HEK293 (cell line): Measurements from ENCODE around the gene ATP2A3.

Experiments
- CTCF ChIA-PET: fragments of 350-600 bp; formaldehyde crosslinking; extraction: SDS; loops from one replicate; lab custom pipeline; 2021; ENCODE audit warnings: antibody characterized with exemption; lab: Yijun Ruan, JAX
- POLR2A ChIA-PET: fragments of 300-600 bp; formaldehyde crosslinking; extraction: SDS; loops from one replicate; lab custom pipeline; 2020; ENCODE audit warnings: antibody characterized with exemption, inconsistent platforms; lab: Yijun Ruan, JAX
- H3K27ac ChIP-seq: fragments of 200-500 bp; sonication (Bioruptor generic); 2 replicates; pipeline ENCODE4 v1.5.1; 2014; ENCODE audit warnings: low read depth, low read length, control low read depth, inconsistent platforms; ENCODE audit errors: extremely low read depth
- H3K36me3 ChIP-seq, 2 experiments: fragments of 200-500 bp in 1 of 2; sonication (Bioruptor generic) in 1 of 2; 1 replicate in 1 of 2; 2 replicates in 1 of 2; pipeline ENCODE4 v1.5.1; 2014 to 2017; ENCODE audit warnings: inconsistent platforms in 2 of 2, low read length in 2 of 2; ENCODE audit not compliant: control insufficient read depth in 2 of 2, insufficient read depth in 1 of 2
- H3K4me1 ChIP-seq: fragments of 200-500 bp; sonication (Bioruptor generic); 2 replicates; pipeline ENCODE4 v1.5.1; 2014; ENCODE audit warnings: mild to moderate bottlenecking, low read length, inconsistent platforms; ENCODE audit not compliant: control insufficient read depth, insufficient read depth
- H3K4me3 ChIP-seq: 2 replicates; pipeline ENCODE4 v1.5.1; 2011; ENCODE audit warnings: low read depth, mild to moderate bottlenecking, control low read depth, low read length, moderate library complexity
- H3K9me3 ChIP-seq: fragments of 200-500 bp; sonication (Bioruptor generic); 2 replicates; pipeline ENCODE4 v1.5.1; 2014; ENCODE audit warnings: low read depth, low read length, inconsistent platforms; ENCODE audit not compliant: control insufficient read depth, insufficient read depth
- BCL11A ChIP-seq: fragments of 450-650 bp; formaldehyde crosslinking; IDR thresholded peaks from 2 replicates; pipeline ENCODE4 v1.5.1; 2016; ENCODE audit warnings: low read depth, missing biosample characterization, missing genetic modification characterization
- BCL11B ChIP-seq: fragments of 450-650 bp; formaldehyde crosslinking; IDR thresholded peaks from 2 replicates; pipeline ENCODE4 v1.5.1; 2016; ENCODE audit warnings: low read depth, missing biosample characterization, missing genetic modification characterization
- GLI4 ChIP-seq: fragments of 450-650 bp; formaldehyde crosslinking; IDR thresholded peaks from 2 replicates; pipeline ENCODE4 v1.5.1; 2016; ENCODE audit warnings: missing biosample characterization, missing genetic modification characterization
- GLIS1 ChIP-seq: fragments of 450-650 bp; formaldehyde crosslinking; IDR thresholded peaks from 2 replicates; pipeline ENCODE4 v1.5.1; 2016; ENCODE audit warnings: missing biosample characterization, missing genetic modification characterization
- KLF10 ChIP-seq: fragments of 450-650 bp; IDR thresholded peaks from 2 replicates; pipeline ENCODE4 v1.5.1; 2018; ENCODE audit warnings: missing biosample characterization, mild to moderate bottlenecking, missing genetic modification characterization
- MZF1 ChIP-seq: fragments of 450-650 bp; formaldehyde crosslinking; IDR thresholded peaks from 2 replicates; pipeline ENCODE4 v1.5.1; 2017; ENCODE audit warnings: missing biosample characterization, missing genetic modification characterization, borderline replicate concordance
- OVOL3 ChIP-seq: fragments of 450-650 bp; formaldehyde crosslinking; IDR thresholded peaks from 2 replicates; pipeline ENCODE4 v1.5.1; 2016; ENCODE audit warnings: missing biosample characterization, missing genetic modification characterization
- PATZ1 ChIP-seq: fragments of 450-650 bp; formaldehyde crosslinking; IDR thresholded peaks from 2 replicates; pipeline ENCODE4 v1.5.1; 2016; ENCODE audit warnings: missing biosample characterization, missing genetic modification characterization
- PRDM1 ChIP-seq: fragments of 450-650 bp; formaldehyde crosslinking; IDR thresholded peaks from 2 replicates; pipeline ENCODE4; 2016; ENCODE audit warnings: missing biosample characterization, missing genetic modification characterization
- PRDM10 ChIP-seq: fragments of 450-650 bp; formaldehyde crosslinking; IDR thresholded peaks from 2 replicates; pipeline ENCODE4 v1.5.1; 2016; ENCODE audit warnings: missing biosample characterization, missing genetic modification characterization
- SCRT1 ChIP-seq: fragments of 450-650 bp; formaldehyde crosslinking; IDR thresholded peaks from 2 replicates; pipeline ENCODE4 v1.5.1; 2016; ENCODE audit warnings: missing biosample characterization, missing genetic modification characterization, borderline replicate concordance
- SP7 ChIP-seq: fragments of 450-650 bp; formaldehyde crosslinking; IDR thresholded peaks from 2 replicates; pipeline ENCODE4 v1.5.1; 2016; ENCODE audit warnings: missing biosample characterization, missing genetic modification characterization
- ZBTB8A ChIP-seq: fragments of 450-650 bp; formaldehyde crosslinking; IDR thresholded peaks from 2 replicates; pipeline ENCODE4 v1.5.1; 2016; ENCODE audit warnings: missing biosample characterization, missing genetic modification characterization
- ZNF223 ChIP-seq: fragments of 450-650 bp; formaldehyde crosslinking; IDR thresholded peaks from 2 replicates; pipeline ENCODE4 v1.5.1; 2016; ENCODE audit warnings: missing biosample characterization, missing genetic modification characterization
- ZNF24 ChIP-seq: fragments of 450-650 bp; formaldehyde crosslinking; IDR thresholded peaks from 2 replicates; pipeline ENCODE4 v1.5.1; 2016; ENCODE audit warnings: missing biosample characterization, missing genetic modification characterization
- ZNF521 ChIP-seq: fragments of 450-650 bp; formaldehyde crosslinking; IDR thresholded peaks from 2 replicates; pipeline ENCODE4 v1.5.1; 2017; ENCODE audit warnings: missing biosample characterization, mild to moderate bottlenecking, missing genetic modification characterization
- ZNF555 ChIP-seq: fragments of 450-650 bp; formaldehyde crosslinking; conservative IDR thresholded peaks from 2 replicates; pipeline ENCODE4 v1.5.1; 2017; ENCODE audit warnings: missing biosample characterization, mild to moderate bottlenecking, missing genetic modification characterization, inconsistent platforms
- ZNF621 ChIP-seq: fragments of 450-650 bp; formaldehyde crosslinking; IDR thresholded peaks from 2 replicates; pipeline ENCODE4 v1.5.1; 2017; ENCODE audit warnings: missing biosample characterization, missing genetic modification characterization
- ZNF670 ChIP-seq: fragments of 450-650 bp; formaldehyde crosslinking; IDR thresholded peaks from 2 replicates; pipeline ENCODE4 v1.5.1; 2016; ENCODE audit warnings: missing biosample characterization, missing genetic modification characterization, low read depth
- ZSCAN23 ChIP-seq: fragments of 450-650 bp; formaldehyde crosslinking; IDR thresholded peaks from 2 replicates; pipeline ENCODE4 v1.5.1; 2016; ENCODE audit warnings: missing biosample characterization, missing genetic modification characterization
- TF ChIP-seq, protein P1 (sequence below): fragments of 450-650 bp; formaldehyde crosslinking; IDR thresholded peaks from 2 replicates; pipeline ENCODE4 v1.5.1; 2017; ENCODE audit warnings: missing biosample characterization, missing genetic modification characterization
- TF ChIP-seq, protein P2 (sequence below): fragments of 450-650 bp; formaldehyde crosslinking; IDR thresholded peaks from 2 replicates; pipeline ENCODE4 v1.5.0; 2017; ENCODE audit warnings: missing biosample characterization, missing genetic modification characterization, borderline replicate concordance
- TF ChIP-seq, protein P3 (sequence below): fragments of 450-650 bp; formaldehyde crosslinking; IDR thresholded peaks from 2 replicates; pipeline ENCODE4 v1.5.1; 2016; ENCODE audit warnings: missing biosample characterization, missing genetic modification characterization

The ATP2A3 gene

GRCh38 chr17:3985846-3986245 lies 21.6 kb upstream of the ATP2A3 start (continued):
- TF ChIP-seq, protein P1, sequence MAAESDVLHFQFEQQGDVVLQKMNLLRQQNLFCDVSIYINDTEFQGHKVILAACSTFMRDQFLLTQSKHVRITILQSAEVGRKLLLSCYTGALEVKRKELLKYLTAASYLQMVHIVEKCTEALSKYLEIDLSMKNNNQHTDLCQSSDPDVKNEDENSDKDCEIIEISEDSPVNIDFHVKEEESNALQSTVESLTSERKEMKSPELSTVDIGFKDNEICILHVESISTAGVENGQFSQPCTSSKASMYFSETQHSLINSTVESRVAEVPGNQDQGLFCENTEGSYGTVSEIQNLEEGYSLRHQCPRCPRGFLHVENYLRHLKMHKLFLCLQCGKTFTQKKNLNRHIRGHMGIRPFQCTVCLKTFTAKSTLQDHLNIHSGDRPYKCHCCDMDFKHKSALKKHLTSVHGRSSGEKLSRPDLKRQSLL (tag by site-specific recombination) = no peak
- TF ChIP-seq KLF10 (tag by site-specific recombination) = no peak
- TF ChIP-seq ZBTB8A (tag by site-specific recombination) = no peak
- no peak for TF ChIP-seq ZNF223 (tag by site-specific recombination)
- TF ChIP-seq, protein P2, sequence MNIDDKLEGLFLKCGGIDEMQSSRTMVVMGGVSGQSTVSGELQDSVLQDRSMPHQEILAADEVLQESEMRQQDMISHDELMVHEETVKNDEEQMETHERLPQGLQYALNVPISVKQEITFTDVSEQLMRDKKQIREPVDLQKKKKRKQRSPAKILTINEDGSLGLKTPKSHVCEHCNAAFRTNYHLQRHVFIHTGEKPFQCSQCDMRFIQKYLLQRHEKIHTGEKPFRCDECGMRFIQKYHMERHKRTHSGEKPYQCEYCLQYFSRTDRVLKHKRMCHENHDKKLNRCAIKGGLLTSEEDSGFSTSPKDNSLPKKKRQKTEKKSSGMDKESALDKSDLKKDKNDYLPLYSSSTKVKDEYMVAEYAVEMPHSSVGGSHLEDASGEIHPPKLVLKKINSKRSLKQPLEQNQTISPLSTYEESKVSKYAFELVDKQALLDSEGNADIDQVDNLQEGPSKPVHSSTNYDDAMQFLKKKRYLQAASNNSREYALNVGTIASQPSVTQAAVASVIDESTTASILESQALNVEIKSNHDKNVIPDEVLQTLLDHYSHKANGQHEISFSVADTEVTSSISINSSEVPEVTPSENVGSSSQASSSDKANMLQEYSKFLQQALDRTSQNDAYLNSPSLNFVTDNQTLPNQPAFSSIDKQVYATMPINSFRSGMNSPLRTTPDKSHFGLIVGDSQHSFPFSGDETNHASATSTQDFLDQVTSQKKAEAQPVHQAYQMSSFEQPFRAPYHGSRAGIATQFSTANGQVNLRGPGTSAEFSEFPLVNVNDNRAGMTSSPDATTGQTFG (tag by site-specific recombination) = no peak
- TF ChIP-seq, all 188 proteins: peak for 0

DNA sequence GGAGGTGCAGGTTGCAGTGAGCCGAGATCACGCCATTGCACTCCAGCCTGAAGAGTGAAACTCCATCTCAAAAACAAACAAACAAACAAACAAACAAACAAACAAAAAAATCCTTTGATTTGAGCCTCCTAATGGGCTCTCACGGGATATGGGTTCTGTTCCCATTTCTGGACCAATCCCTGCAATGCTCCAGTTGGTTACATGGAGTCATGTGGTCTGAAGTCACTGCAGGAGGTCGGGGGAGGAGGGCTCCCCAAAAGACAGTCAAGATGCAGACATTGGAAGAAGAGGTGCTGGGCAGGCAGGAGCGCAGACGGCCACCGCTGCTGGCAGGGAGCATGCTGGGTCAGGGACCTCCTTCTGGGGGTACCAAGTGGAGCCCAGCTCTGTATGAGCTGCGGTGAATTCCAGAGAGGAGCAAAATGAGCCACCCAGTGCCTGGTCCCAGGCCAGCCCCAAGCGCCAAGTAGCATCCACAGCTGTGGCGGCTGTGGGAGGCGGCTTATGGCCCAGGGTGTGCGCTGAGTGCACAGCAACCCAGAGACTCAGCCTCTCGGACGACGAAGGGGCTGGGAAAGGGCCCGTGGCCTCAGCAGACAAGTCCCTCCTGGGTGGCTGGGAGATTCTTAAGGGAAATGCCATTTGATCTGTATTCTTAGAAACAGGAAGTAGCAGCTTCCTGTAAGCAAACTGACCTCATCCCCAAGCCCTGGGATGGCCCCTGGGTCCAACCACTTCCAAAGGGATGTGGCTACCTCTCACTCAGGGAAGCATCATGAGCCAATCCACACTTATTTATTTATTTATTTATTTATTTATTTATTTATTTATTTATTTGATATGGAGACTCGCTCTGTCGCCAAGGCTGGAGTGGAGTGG lies 19.6 kb upstream of the ATP2A3 start:
- H3K4me1 ChIP-seq = no peaks in the 10 kb centered on the region
- ChIA-PET POLR2A (no interaction called here), CTCF (no interaction called here)
- H3K36me3 ChIP-seq = no peaks in the 10 kb centered on the region
- H3K27ac ChIP-seq = no peak overlapping the region
- H3K9me3 ChIP-seq = no peaks in the 10 kb centered on the region
- no peak overlapping the region for H3K4me3 ChIP-seq
- TF ChIP-seq PRDM1 (no peak), MZF1 (tag by site-specific recombination) (no peak), PATZ1 (tag by site-specific recombination) (no peak), KLF10 (tag by site-specific recombination) (no peak), ZNF521 (tag by site-specific recombination) (no peak), GLIS1 (tag by site-specific recombination) (no peak), OVOL3 (tag by site-specific recombination) (peak; percentile 60; the same call in 1 of the 2 replicates), PRDM10 (tag by site-specific recombination) (peak; percentile 56), SCRT1 (tag by site-specific recombination) (no peak), BCL11B (no peak), ZNF621 (tag by site-specific recombination) (no peak), ZNF555 (tag by site-specific recombination) (peak; percentile 69), GLI4 (tag by site-specific recombination) (no peak), ZSCAN23 (tag by site-specific recombination) (no peak), ZNF24 (tag by site-specific recombination) (no peak), ZNF670 (tag by site-specific recombination) (no peak), SP7 (tag by site-specific recombination) (no peak), BCL11A (tag by site-specific recombination) (no peak)
- TF ChIP-seq, protein P3, sequence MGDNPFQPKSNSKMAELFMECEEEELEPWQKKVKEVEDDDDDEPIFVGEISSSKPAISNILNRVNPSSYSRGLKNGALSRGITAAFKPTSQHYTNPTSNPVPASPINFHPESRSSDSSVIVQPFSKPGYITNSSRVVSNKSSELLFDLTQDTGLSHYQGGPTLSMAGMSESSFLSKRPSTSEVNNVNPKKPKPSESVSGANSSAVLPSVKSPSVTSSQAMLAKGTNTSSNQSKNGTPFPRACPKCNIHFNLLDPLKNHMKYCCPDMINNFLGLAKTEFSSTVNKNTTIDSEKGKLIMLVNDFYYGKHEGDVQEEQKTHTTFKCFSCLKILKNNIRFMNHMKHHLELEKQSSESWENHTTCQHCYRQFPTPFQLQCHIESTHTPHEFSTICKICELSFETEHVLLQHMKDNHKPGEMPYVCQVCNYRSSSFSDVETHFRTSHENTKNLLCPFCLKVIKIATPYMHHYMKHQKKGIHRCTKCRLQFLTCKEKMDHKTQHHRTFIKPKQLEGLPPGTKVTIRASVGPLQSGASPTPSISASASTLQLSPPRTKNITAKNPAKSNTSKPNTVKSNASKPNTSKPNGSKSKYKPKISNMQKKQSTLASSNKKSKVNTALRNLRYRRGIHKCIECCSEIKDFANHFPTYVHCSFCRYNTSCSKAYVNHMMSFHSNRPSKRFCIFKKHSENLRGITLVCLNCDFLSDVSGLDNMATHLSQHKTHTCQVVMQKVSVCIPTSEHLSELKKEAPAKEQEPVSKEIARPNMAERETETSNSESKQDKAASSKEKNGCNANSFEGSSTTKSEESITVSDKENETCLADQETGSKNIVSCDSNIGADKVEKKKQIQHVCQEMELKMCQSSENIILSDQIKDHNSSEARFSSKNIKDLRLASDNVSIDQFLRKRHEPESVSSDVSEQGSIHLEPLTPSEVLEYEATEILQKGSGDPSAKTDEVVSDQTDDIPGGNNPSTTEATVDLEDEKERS = no peak
